OCI-LY3 (cell line): Measurements from ENCODE around the gene C12orf57.

Experiments
- CTCF ChIP-seq: fragments of 200-600, 300-600 bp; sonication (generic); IDR thresholded peaks from 2 replicates; pipeline ENCODE4 v1.5.1; 2014; ENCODE audit warnings: antibody characterized with exemption, low read length, low read depth
- EZH2phosphoT487 ChIP-seq: fragments of 200-600 bp; shearing (Covaris generic); IDR thresholded peaks from 2 replicates; pipeline ENCODE4 v1.6.1; 2018; ENCODE audit warnings: antibody characterized with exemption, mixed run types, low read depth

DNA sequence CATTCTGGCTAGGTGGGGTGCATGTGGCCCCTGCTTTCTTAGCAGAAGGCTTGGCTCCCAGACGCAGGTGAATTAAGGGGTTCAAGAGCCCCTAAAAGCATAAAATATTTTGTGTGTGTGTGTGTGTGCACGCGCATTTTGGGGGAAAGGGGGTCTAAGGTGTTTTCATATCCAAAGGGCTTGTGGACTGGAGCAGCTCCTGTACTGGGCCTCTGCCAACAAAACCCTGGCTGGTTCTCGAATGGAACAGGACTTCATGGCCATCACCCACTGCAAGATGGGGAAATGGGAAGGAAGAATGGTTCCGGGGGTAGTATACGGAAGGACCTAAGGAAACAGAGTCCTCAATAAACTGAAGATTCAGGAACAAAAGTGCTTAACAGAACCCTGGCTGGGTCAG is 20.0 kb upstream of the C12orf57 start:
- no peak for TF ChIP-seq CTCF
- TF ChIP-seq EZH2phosphoT487: no peak
